ENCODE results near the gene CLOCK. TPM values are rescaled to one million over a fixed set of nuclear protein-coding genes. Genes with fewer than 3 reads are reported as not detected.

The CLOCK gene
- total RNA-seq, 4 donors from 2014 or later, result 18.7 to 30.4 (median 27.0) TPM

- DNase-seq (ENCODE audit: low spot score), result no peak
- no peak for ATAC-seq (ENCODE audit: low FRiP score)
- no peak for TF ChIP-seq CTCF (IDR thresholded peaks at IDR 0.05)
These were observed 100.2 kb downstream of the CLOCK start for GRCh38 chr4:55446578-55446922.

DNA sequence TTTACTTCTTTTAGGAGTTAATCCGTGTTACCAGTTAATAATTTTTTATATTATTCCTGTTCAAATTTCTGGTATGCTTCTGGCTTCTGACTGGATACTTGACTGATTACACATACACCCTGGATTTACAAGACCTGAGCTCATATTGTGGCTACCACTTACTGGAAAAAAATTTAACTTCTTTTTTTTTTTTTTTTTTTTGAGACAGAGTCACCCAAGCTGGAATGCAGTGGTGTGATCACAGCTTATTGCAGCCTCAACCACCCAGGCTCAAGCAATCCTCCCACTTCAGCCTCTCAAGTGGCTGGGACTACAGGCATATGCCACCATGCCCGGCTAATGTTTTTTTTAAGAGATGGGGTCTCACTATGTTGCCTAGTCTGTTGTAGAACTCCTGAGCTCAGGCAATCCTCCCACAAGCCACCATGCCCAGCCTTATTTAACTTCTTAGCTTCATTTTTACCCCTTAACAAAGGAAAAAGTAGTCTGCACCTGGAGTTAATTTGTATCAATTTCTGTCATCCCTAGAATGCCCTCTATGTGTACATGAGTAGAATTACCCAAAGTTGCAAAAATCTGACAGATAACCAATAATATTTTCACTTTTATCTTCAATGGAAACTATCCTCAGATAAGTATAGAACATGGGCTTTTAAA is 100.7 kb downstream of the CLOCK start:
- ATAC-seq (ENCODE audit: low FRiP score) (no peak), DNase-seq (ENCODE audit: low spot score) (no peak)
- no peak for TF ChIP-seq CTCF (IDR thresholded peaks at IDR 0.05)

DNA sequence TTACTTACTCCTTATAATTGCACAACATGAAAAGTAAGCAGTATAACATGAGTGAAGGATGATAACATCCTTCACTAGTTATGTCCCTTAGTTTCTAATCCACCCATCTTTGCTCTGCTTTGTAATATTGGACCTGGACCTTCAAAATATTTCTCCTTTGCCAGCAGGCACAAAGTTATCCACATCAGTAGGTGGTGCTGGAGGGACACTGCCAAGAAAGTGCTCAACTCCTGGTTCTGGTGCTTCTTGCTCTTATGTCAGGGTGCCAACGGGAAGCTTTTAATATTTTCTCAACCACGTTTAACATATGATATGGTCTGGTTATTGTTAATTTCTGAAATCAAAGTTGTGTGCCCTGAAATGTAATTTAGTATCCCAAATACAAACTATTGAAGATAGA is 101.9 kb downstream of the CLOCK start:
- no peak for TF ChIP-seq CTCF (IDR thresholded peaks at IDR 0.05)
- DNase-seq (ENCODE audit: low spot score) (no peak), ATAC-seq (ENCODE audit: low FRiP score) (no peak)

DNA sequence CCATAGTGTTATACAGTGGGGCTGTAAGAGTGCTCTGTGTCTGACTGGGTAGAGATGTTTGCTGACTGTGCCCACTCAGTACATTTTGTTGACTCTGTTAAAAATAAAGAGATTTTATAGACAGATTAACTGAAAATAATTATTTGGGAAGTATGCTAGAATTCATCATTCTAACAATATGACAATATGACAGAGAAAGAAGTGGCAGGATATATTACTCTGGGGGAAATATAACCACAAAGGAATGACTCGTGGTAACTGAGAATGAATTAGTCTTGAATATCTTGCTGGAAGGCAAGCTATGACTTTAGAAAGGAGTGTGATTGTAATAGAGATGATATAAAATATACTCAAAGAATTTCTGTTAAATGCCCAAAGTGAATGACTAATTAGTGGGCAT is 104.2 kb downstream of the CLOCK start:
- no peak for DNase-seq (ENCODE audit: low spot score)
- ATAC-seq (ENCODE audit: low FRiP score), result no peak
- no peak for TF ChIP-seq CTCF (IDR thresholded peaks at IDR 0.05)

- DNase-seq (ENCODE audit: low spot score) (no peak), ATAC-seq (ENCODE audit: low FRiP score) (no peak)
- no peak for TF ChIP-seq CTCF (IDR thresholded peaks at IDR 0.05)
These were observed 105.9 kb downstream of the CLOCK start for GRCh38 chr4:55440786-55441185.

DNA sequence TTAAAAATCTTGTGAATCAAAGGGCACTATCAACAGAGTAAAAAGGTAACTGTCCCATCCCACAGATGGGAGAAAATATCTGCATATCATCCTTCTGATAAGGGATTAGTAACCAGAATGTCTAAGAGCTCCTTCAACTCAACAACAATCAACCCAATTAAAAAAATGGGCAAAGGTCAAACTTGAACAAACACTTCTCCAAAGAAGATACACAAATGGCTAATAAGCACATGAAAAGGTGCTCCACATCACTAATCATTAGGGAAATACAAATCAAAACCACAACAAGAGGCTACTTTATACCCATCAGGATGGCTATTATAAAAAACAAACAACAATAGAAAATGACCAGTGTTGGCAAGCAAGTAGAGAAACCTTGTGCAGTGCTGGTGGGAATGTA is 107.7 kb downstream of the CLOCK start:
- no peak for DNase-seq (ENCODE audit: low spot score)
- no peak for ATAC-seq (ENCODE audit: low FRiP score)
- no peak for TF ChIP-seq CTCF (IDR thresholded peaks at IDR 0.05)

GRCh38 chr4:55438314-55438713 is 108.4 kb downstream of the CLOCK start:
- ATAC-seq (ENCODE audit: low FRiP score), result no peak
- no peak for DNase-seq (ENCODE audit: low spot score)
- TF ChIP-seq CTCF (IDR thresholded peaks at IDR 0.05), result no peak

All from omental fat pad (tissue), 4 donors.